ENCODE results near the gene SLC44A5. TPM values are rescaled to one million over a fixed set of nuclear protein-coding genes. Genes with fewer than 3 reads are reported as not detected.

The SLC44A5 gene
- total RNA-seq, 1 experiment from 2014 or later: 2.4 TPM

- peak overlapping the region; percentile 36; the same call in 1 of the 2 replicates for H3K14ac ChIP-seq (ENCODE audit: insufficient read depth, low read length)
- no peak overlapping the region for H3K4me3 Mint-ChIP-seq
- H3K79me2 ChIP-seq (ENCODE audit: insufficient read depth, low read length): no peaks in the 10 kb centered on the region
- no peak overlapping the region for H2BK5ac ChIP-seq (ENCODE audit: insufficient read length, low read length)
- H2BK120ac ChIP-seq (ENCODE audit: low read depth, low read length, poor library complexity, severe bottlenecking): no peak overlapping the region
- peaks cover 10 to 21% of the 10 kb centered on the region in 2 experiments for H3K4me1 Mint-ChIP-seq
- no peak overlapping the region for H2BK12ac ChIP-seq (ENCODE audit: insufficient read length, low read depth, low read length)
- no peak overlapping the region for H4K91ac ChIP-seq (ENCODE audit: insufficient read length, low read depth, low read length)
- H3K9ac ChIP-seq (ENCODE audit: extremely low read depth, insufficient read length, low read length): no peak overlapping the region
- no peak overlapping the region for H3K4me2 ChIP-seq (ENCODE audit: insufficient read depth, insufficient read length, low read length)
- no peaks in the 10 kb centered on the region for H3K27me3 ChIP-seq (ENCODE audit: insufficient read depth, low read length)
- no peaks in the 10 kb centered on the region for H3K36me3 Mint-ChIP-seq (ENCODE audit: insufficient read depth in 1 of 3, low read depth in 3 of 3)
- no peak overlapping the region for H3K4ac ChIP-seq (ENCODE audit: low read depth, low read length)
- H3K27ac ChIP-seq (ENCODE audit: insufficient read length, low read depth, low read length): no peak overlapping the region
- no peak overlapping the region for H2AK5ac ChIP-seq (ENCODE audit: insufficient read length, low read length)
- no peak overlapping the region for H4K5ac ChIP-seq (ENCODE audit: insufficient read length, low read depth, low read length)
- no peak overlapping the region for H3K23ac ChIP-seq (ENCODE audit: insufficient read length, low read depth, low read length)
- no peaks in the 10 kb centered on the region for H3K9me3 ChIP-seq (ENCODE audit: control insufficient read depth, low read depth, low read length)
- H3K9me3 Mint-ChIP-seq: peaks cover 0 to 2% of the 10 kb centered on the region in 2 experiments; a peak in 1 of 5 replicates
- H3T11ph ChIP-seq (ENCODE audit: low read length): no peak overlapping the region
- H3K56ac ChIP-seq (ENCODE audit: insufficient read length, low read depth, low read length): no peak overlapping the region
- H4K8ac ChIP-seq (replicated peaks; ENCODE audit: insufficient read length, low read depth, low read length): no peak overlapping the region
- TF ChIP-seq CTCF (conservative IDR thresholded peaks at IDR 0.05): no peak
- no peaks in the 10 kb centered on the region; the same call in 1 of the 2 replicates for H3K4me1 ChIP-seq (ENCODE audit: insufficient read depth, low read length)
- no peak overlapping the region for H3K27ac Mint-ChIP-seq
- H3K18ac ChIP-seq (ENCODE audit: insufficient read length, low read depth, low read length): no peak overlapping the region
- no peak overlapping the region for H2AFZ ChIP-seq (ENCODE audit: low read length)
- no CpG with 5 or more reads among the region's 4 CpGs for WGBS (ENCODE audit: extremely low coverage, insufficient read length, low lambda C conversion rate)
- H2BK20ac ChIP-seq (ENCODE audit: low read depth, low read length, poor library complexity, severe bottlenecking): no peak overlapping the region
- DNase-seq: no peak
- H3K23me2 ChIP-seq (ENCODE audit: insufficient read length, low read depth, low read length, poor library complexity, severe bottlenecking): no peaks in the 10 kb centered on the region
- no peaks in the 10 kb centered on the region for H4K20me1 ChIP-seq (ENCODE audit: control insufficient read depth, insufficient read depth, insufficient read length)
- H3K79me1 ChIP-seq (ENCODE audit: insufficient read depth, low read depth, low read length, poor library complexity, severe bottlenecking): no peaks in the 10 kb centered on the region
- H2BK15ac ChIP-seq (ENCODE audit: low read depth, low read length): no peak overlapping the region
- no peaks in the 10 kb centered on the region for H3K27me3 Mint-ChIP-seq (ENCODE audit: low read depth)
These were observed 21.3 kb downstream of the SLC44A5 start for GRCh38 chr1:75589637-75590036.
